OCI-LY3 (cell line): ENCODE results near the gene ISX.

Source experiments
- H2AFZ ChIP-seq: fragments of 200-600, 300-600 bp; shearing (Covaris generic); 2 replicates; pipeline ENCODE4 v1.6.0; 2014; ENCODE audit warnings: antibody characterized with exemption, low read depth, low read length
- H3K27ac ChIP-seq: fragments of 200-600, 300-600 bp; sonication (generic); 2 replicates; pipeline ENCODE4 v1.5.1; 2014; ENCODE audit warnings: mild to moderate bottlenecking, low read length, moderate library complexity, mixed read lengths
- H3K27me3 ChIP-seq: fragments of 200-600, 300-600 bp; sonication (generic); 2 replicates; pipeline ENCODE4 v1.6.1; 2014; ENCODE audit warnings: low read depth, low read length, mixed read lengths
- H3K36me3 ChIP-seq: fragments of 200-600, 300-600 bp; sonication (generic); replicated peaks from 2 replicates; pipeline ENCODE3; 2014; ENCODE audit warnings: low read depth, low read length, mixed read lengths
- H3K4me1 ChIP-seq: fragments of 300-600, 200-600 bp; sonication (generic); 2 replicates; pipeline ENCODE4 v1.6.1; 2014; ENCODE audit warnings: low read length, mixed read lengths
- H3K4me2 ChIP-seq: fragments of 200-600, 300-600 bp; sonication (generic); 2 replicates; pipeline ENCODE4 v1.6.1; 2014; ENCODE audit warnings: low read length, mixed read lengths
- H3K4me3 ChIP-seq: fragments of 300-600, 200-600 bp; sonication (generic); 2 replicates; pipeline ENCODE4 v1.5.1; 2014; ENCODE audit warnings: antibody characterized with exemption, mild to moderate bottlenecking, low read length, moderate library complexity
- H3K79me2 ChIP-seq: fragments of 300-600, 200-600 bp; shearing (Covaris generic); 2 replicates; pipeline ENCODE4 v1.6.1; 2014; ENCODE audit warnings: mild to moderate bottlenecking, low read length, mixed read lengths
- H3K9ac ChIP-seq: fragments of 300-600, 200-600 bp; shearing (Covaris generic); 2 replicates; pipeline ENCODE4 v1.6.0; 2014; ENCODE audit warnings: mild to moderate bottlenecking, low read length, moderate library complexity
- H3K9me3 ChIP-seq: fragments of 200-600, 300-600 bp; shearing (Covaris generic); 2 replicates; pipeline ENCODE4 v1.6.1; 2014; ENCODE audit warnings: low read length, mixed read lengths; ENCODE audit not compliant: insufficient read depth
- H4K20me1 ChIP-seq: fragments of 200-600, 300-600 bp; sonication (generic); 2 replicates; pipeline ENCODE4 v1.6.1; 2016; ENCODE audit warnings: low read length, mixed read lengths; ENCODE audit not compliant: insufficient read depth
- EZH2phosphoT487 ChIP-seq: fragments of 200-600 bp; shearing (Covaris generic); IDR thresholded peaks from 2 replicates; pipeline ENCODE4 v1.6.1; 2018; ENCODE audit warnings: antibody characterized with exemption, mixed run types, low read depth
- TF ChIP-seq, protein P1 (sequence below): fragments of 200-600, 300-600 bp; sonication (generic); IDR thresholded peaks from 2 replicates; pipeline ENCODE4 v1.5.1; 2014; ENCODE audit warnings: antibody characterized with exemption, low read length, low read depth

Gene ISX

DNA sequence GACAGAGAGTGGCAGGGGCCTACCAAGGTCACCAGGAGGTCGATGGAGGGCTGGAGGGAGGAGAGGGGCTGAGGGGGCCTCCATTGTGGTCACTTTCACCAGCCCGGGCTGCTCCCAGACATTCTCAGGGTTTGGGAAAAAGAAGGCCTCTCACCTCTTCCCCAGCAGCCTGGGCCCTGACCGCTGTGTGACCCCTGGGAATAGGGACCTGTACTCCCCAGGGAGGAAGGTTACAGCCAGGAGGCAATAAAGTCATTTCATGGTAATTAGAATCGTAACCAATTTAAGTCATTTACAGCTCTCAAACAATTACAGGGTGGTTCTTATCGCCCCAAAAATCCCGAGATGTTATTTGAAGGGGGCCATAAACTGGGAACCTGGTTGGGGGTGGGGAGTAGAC lies 37.8 kb downstream of the ISX start:
- Histone ChIP-seq H3K27ac (no peak overlapping the region), H3K9ac (no peak overlapping the region), H3K27me3 (peaks cover 11% of the 10 kb centered on the region; the same call in 1 of the 2 replicates), H3K9me3 (peaks cover 6% of the 10 kb centered on the region; the same call in 1 of the 2 replicates), H3K4me1 (peaks cover 29% of the 10 kb centered on the region), H3K4me3 (no peak overlapping the region), H2AFZ (no peak overlapping the region), H3K36me3 (peaks cover 11% of the 10 kb centered on the region), H3K4me2 (no peak overlapping the region), H4K20me1 (no peaks in the 10 kb centered on the region), H3K79me2 (no peaks in the 10 kb centered on the region)
- TF ChIP-seq EZH2phosphoT487, result no peak
- TF ChIP-seq, protein P1, sequence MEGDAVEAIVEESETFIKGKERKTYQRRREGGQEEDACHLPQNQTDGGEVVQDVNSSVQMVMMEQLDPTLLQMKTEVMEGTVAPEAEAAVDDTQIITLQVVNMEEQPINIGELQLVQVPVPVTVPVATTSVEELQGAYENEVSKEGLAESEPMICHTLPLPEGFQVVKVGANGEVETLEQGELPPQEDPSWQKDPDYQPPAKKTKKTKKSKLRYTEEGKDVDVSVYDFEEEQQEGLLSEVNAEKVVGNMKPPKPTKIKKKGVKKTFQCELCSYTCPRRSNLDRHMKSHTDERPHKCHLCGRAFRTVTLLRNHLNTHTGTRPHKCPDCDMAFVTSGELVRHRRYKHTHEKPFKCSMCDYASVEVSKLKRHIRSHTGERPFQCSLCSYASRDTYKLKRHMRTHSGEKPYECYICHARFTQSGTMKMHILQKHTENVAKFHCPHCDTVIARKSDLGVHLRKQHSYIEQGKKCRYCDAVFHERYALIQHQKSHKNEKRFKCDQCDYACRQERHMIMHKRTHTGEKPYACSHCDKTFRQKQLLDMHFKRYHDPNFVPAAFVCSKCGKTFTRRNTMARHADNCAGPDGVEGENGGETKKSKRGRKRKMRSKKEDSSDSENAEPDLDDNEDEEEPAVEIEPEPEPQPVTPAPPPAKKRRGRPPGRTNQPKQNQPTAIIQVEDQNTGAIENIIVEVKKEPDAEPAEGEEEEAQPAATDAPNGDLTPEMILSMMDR, result no peak

DNA sequence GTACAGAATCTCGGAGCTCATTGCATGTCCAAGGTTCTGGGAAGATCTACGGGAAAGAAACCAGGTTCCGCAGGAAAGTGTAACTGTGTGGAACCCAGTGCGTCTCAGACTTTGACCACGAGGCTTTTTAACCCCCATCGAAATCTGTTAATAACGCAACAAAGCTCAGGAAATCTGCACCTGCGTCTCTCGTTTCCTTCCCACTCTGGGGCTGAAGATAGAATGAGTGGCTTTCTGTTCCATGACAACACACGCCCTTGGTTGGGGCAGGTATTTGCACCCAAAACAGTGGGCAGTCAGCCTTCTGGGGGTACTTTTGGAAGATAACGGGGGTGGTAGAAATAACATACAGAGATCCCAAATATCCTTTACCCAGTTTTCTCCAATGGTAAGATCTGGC lies 38.5 kb downstream of the ISX start:
- peaks cover 15% of the 10 kb centered on the region for H3K36me3 ChIP-seq
- TF ChIP-seq, protein P1, result no peak
- no peak for TF ChIP-seq EZH2phosphoT487
- H4K20me1 ChIP-seq, result no peaks in the 10 kb centered on the region
- no peak overlapping the region for H2AFZ ChIP-seq
- H3K9me3 ChIP-seq, result peaks cover 6% of the 10 kb centered on the region; the same call in 1 of the 2 replicates
- H3K27ac ChIP-seq, result no peak overlapping the region
- H3K4me3 ChIP-seq, result no peak overlapping the region
- peaks cover 11% of the 10 kb centered on the region; the same call in 1 of the 2 replicates for H3K27me3 ChIP-seq
- no peaks in the 10 kb centered on the region for H3K79me2 ChIP-seq
- H3K4me1 ChIP-seq, result peaks cover 29% of the 10 kb centered on the region
- no peak overlapping the region for H3K9ac ChIP-seq
- peak overlapping the region; percentile 12; the same call in 1 of the 2 replicates for H3K4me2 ChIP-seq

DNA sequence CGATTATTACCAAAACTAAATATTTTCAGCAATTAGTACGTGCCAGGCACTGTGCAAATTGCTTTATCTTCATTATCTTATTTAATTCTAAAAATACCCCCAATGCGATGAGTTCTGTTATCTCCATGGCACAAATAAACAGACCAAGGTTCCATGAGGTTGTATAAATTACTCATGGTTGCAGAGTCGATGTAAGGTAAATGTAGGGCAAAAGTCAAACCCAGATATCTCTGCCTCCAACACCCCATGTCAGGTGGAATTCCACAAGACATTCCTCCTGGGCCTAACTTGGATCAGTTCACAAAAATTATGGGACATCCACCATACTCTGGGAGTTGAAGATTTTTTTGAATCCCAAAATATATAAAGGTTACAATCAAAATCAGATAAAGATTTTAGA lies 43.7 kb downstream of the ISX start:
- H3K4me3 ChIP-seq, result no peak overlapping the region
- H4K20me1 ChIP-seq, result no peaks in the 10 kb centered on the region
- H3K27me3 ChIP-seq, result peaks cover 6% of the 10 kb centered on the region; the same call in 1 of the 2 replicates
- no peak overlapping the region for H3K27ac ChIP-seq
- H3K9me3 ChIP-seq, result peaks cover 6% of the 10 kb centered on the region; the same call in 1 of the 2 replicates
- no peak overlapping the region for H3K4me2 ChIP-seq
- no peaks in the 10 kb centered on the region for H3K79me2 ChIP-seq
- H3K36me3 ChIP-seq, result peaks cover 15% of the 10 kb centered on the region
- no peak overlapping the region for H2AFZ ChIP-seq
- no peak overlapping the region for H3K9ac ChIP-seq
- H3K4me1 ChIP-seq, result peaks cover under 1% of the 10 kb centered on the region; the same call in 1 of the 2 replicates
- TF ChIP-seq EZH2phosphoT487, result no peak
- TF ChIP-seq, protein P1, result no peak

DNA sequence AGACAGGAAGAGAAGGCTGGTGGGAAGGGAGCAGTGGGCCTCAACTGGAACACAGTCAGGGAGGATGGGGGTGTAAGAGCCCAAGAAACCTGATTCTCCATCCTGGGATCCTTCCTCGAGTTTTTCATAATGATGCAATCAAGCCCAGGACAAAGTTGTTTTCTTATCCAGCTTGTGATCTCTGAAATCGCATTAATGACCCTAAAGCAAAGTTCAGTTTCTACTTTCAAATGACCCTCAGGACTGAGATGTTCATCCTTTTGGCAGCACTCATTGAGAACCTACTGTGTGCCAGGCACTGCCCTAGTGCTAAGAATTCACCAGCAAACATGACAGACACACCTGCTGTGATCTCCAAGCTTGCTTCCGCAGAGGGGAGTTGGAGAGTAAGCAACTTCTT lies 45.3 kb downstream of the ISX start:
- no peak overlapping the region for H2AFZ ChIP-seq
- no peak overlapping the region for H3K4me2 ChIP-seq
- H3K79me2 ChIP-seq, result no peaks in the 10 kb centered on the region
- no peak overlapping the region for H3K27ac ChIP-seq
- H3K36me3 ChIP-seq, result peaks cover 15% of the 10 kb centered on the region
- no peaks in the 10 kb centered on the region for H3K27me3 ChIP-seq
- H3K9me3 ChIP-seq, result peaks cover 6% of the 10 kb centered on the region; the same call in 1 of the 2 replicates
- no peaks in the 10 kb centered on the region for H4K20me1 ChIP-seq
- TF ChIP-seq EZH2phosphoT487, result no peak
- TF ChIP-seq, protein P1, result no peak
- no peak overlapping the region for H3K4me3 ChIP-seq
- H3K9ac ChIP-seq, result no peak overlapping the region
- H3K4me1 ChIP-seq, result no peaks in the 10 kb centered on the region
